Measurements from ENCODE around the gene RTF2.

DNA sequence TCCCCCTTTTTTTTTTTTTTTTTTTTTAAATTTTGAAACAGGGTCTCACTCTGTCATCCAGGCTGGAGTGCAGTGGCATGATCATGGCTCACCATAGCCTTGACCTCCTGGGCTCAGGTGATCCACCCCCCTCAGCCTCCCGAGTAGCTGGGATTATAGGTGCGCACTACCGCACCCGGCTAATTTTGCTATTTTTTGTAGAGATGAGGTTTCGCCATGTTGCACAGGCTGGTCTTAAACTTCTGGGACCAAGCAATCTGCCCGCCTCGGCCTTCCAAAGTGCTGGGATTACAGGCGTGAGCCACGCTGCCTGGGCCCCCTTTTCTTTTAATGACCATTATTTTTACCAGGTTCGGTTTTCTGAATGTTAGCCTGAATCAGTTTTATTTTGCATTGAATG lies 51.1 kb downstream of the RTF2 start:
- TF ChIP-seq, protein P1, sequence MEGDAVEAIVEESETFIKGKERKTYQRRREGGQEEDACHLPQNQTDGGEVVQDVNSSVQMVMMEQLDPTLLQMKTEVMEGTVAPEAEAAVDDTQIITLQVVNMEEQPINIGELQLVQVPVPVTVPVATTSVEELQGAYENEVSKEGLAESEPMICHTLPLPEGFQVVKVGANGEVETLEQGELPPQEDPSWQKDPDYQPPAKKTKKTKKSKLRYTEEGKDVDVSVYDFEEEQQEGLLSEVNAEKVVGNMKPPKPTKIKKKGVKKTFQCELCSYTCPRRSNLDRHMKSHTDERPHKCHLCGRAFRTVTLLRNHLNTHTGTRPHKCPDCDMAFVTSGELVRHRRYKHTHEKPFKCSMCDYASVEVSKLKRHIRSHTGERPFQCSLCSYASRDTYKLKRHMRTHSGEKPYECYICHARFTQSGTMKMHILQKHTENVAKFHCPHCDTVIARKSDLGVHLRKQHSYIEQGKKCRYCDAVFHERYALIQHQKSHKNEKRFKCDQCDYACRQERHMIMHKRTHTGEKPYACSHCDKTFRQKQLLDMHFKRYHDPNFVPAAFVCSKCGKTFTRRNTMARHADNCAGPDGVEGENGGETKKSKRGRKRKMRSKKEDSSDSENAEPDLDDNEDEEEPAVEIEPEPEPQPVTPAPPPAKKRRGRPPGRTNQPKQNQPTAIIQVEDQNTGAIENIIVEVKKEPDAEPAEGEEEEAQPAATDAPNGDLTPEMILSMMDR (IDR thresholded peaks at IDR 0.05; ENCODE audit: poor library complexity, severe bottlenecking) = no peak
- TF ChIP-seq SMC3 (conservative IDR thresholded peaks at IDR 0.05; ENCODE audit: poor library complexity) (no peak), EP300 (conservative IDR thresholded peaks at IDR 0.05; ENCODE audit: poor library complexity, severe bottlenecking) (no peak), TAF1 (IDR thresholded peaks at IDR 0.05; ENCODE audit: low read depth) (no peak), POLR2AphosphoS5 (IDR thresholded peaks at IDR 0.05) (no peak)
